GM12878 (cell line): ENCODE measurements around the gene PHAF1. TPM values are rescaled to one million over a fixed set of nuclear protein-coding genes. Genes with fewer than 3 reads are reported as not detected.
A peak's percentile ranks its signal among the peaks of the same experiment; 100 is the strongest.

Experiments used
- ATF7 ChIP-seq: fragments of 450-650 bp; IDR thresholded peaks from 2 replicates; pipeline ENCODE4 v1.6.1; 2016; ENCODE audit warnings: low read depth, mild to moderate bottlenecking
- CBFB ChIP-seq: IDR thresholded peaks from 2 replicates; pipeline ENCODE4 v1.6.1; 2016; ENCODE audit warnings: antibody characterized with exemption, low read depth
- ETV6 ChIP-seq, 2 experiments: fragments of 450-650 bp in 1 of 2; IDR thresholded peaks in 1 of 2; conservative IDR thresholded peaks in 1 of 2; 2 replicates each; pipeline ENCODE4 v1.6.1; 2014; ENCODE audit warnings: antibody characterized with exemption in 1 of 2, borderline replicate concordance in 1 of 2, low read depth in 1 of 2, mild to moderate bottlenecking in 1 of 2, moderate library complexity in 1 of 2
- EZH2 ChIP-seq: IDR thresholded peaks from 2 replicates; pipeline ENCODE4 v1.6.1; 2012; ENCODE audit warnings: low read depth, mild to moderate bottlenecking, control low read depth, inconsistent platforms, low read length, borderline replicate concordance; ENCODE audit not compliant: control insufficient read depth
- JUNB ChIP-seq: IDR thresholded peaks from 2 replicates; pipeline ENCODE4 v1.6.1; 2016; ENCODE audit warnings: antibody characterized with exemption, mild to moderate bottlenecking
- KLF5 ChIP-seq: fragments of 450-650 bp; IDR thresholded peaks from 2 replicates; pipeline ENCODE4 v1.6.1; 2014; ENCODE audit warnings: mild to moderate bottlenecking; ENCODE audit not compliant: partially characterized antibody
- LARP7 ChIP-seq: fragments of 450-650 bp; IDR thresholded peaks from 2 replicates; pipeline ENCODE4 v1.6.1; 2017; ENCODE audit warnings: mild to moderate bottlenecking
- MEF2A ChIP-seq: IDR thresholded peaks from 2 replicates; pipeline ENCODE4 v1.6.1; 2011; ENCODE audit warnings: low read depth, mild to moderate bottlenecking, low read length, moderate library complexity; ENCODE audit not compliant: insufficient read depth
- MEF2B ChIP-seq: fragments of 450-650 bp; IDR thresholded peaks from 2 replicates; pipeline ENCODE4 v1.6.1; 2018; ENCODE audit warnings: mild to moderate bottlenecking, moderate library complexity; ENCODE audit not compliant: partially characterized antibody, poor library complexity, severe bottlenecking
- MXI1 ChIP-seq: fragments of 150-350 bp; IDR thresholded peaks from 2 replicates; pipeline ENCODE4 v1.6.1; 2011; ENCODE audit warnings: low read depth, mild to moderate bottlenecking, inconsistent platforms, low read length, improper control_type of control experiment
- NBN ChIP-seq: fragments of 450-650 bp; IDR thresholded peaks from 2 replicates; pipeline ENCODE4 v1.6.1; 2016
- NR2C2 ChIP-seq: IDR thresholded peaks from 2 replicates; pipeline ENCODE4 v1.6.1; 2011; ENCODE audit warnings: borderline replicate concordance, low read depth; ENCODE audit not compliant: control insufficient read depth, insufficient read length
- PAX8 ChIP-seq: fragments of 450-650 bp; IDR thresholded peaks from 2 replicates; pipeline ENCODE4 v1.6.1; 2017; ENCODE audit warnings: mild to moderate bottlenecking, moderate library complexity
- POLR2A ChIP-seq: IDR thresholded peaks from 2 replicates; pipeline ENCODE4 v1.6.1; 2011; ENCODE audit warnings: low read depth, mild to moderate bottlenecking, low read length
- RBBP5 ChIP-seq: fragments of 200-600 bp; sonication (generic); conservative IDR thresholded peaks from 2 replicates; pipeline ENCODE4 v1.6.1; 2016
- RCOR1 ChIP-seq: conservative IDR thresholded peaks from 2 replicates; pipeline ENCODE4 v1.6.1; 2012; ENCODE audit warnings: low read depth, low read length, improper control_type of control experiment
- RFX5 ChIP-seq: IDR thresholded peaks from 2 replicates; pipeline ENCODE4 v1.6.1; 2011; ENCODE audit warnings: low read depth, low read length, improper control_type of control experiment
- SMAD1 ChIP-seq: fragments of 450-650 bp; IDR thresholded peaks from 2 replicates; pipeline ENCODE4 v1.6.1; 2018; ENCODE audit warnings: mild to moderate bottlenecking, low read depth; ENCODE audit not compliant: partially characterized antibody
- USF2 ChIP-seq: IDR thresholded peaks from 2 replicates; pipeline ENCODE4 v1.6.1; 2011; ENCODE audit warnings: low read depth, low read length, improper control_type of control experiment, borderline replicate concordance
- ZBTB40 ChIP-seq: fragments of 450-650 bp; IDR thresholded peaks from 2 replicates; pipeline ENCODE4 v1.6.1; 2016; ENCODE audit warnings: mild to moderate bottlenecking, moderate library complexity, borderline replicate concordance
- ZSCAN29 ChIP-seq: fragments of 450-650 bp; IDR thresholded peaks from 2 replicates; pipeline ENCODE4 v1.6.1; 2017; ENCODE audit warnings: mild to moderate bottlenecking, moderate library complexity
- ZZZ3 ChIP-seq: IDR thresholded peaks from 2 replicates; pipeline ENCODE4 v1.6.1; 2011; ENCODE audit warnings: low read depth; ENCODE audit not compliant: control insufficient read depth, insufficient read length
- polyA plus RNA-seq, 11 experiments: library from polyadenylated mRNA; depleted of rRNA in 4 of 11; unstranded in 6 of 11; stranded (reverse) in 5 of 11; fragments of >200 nt; fragmentation: Nextera tagmentation in 4 of 11; fragmentation: Illumina TruSeq in 1 of 11; extraction: Ambion mirVana in 4 of 11; extraction: Trizol in 1 of 11; gene quantifications; 1 replicate in 1 of 11; 2 replicates in 10 of 11; pipeline versions ENCODE4 v1.2.1 to v1.2.3, GENCODE V29; 2011 to 2016; ENCODE audit warnings: inconsistent platforms in 2 of 11, missing spikeins in 2 of 11, low read depth in 1 of 11
- total RNA-seq, 4 experiments: library from RNA; depleted of rRNA in 3 of 4; stranded (reverse); fragments of >200 nt in 3 of 4; fragmentation: Illumina TruSeq in 1 of 4; extraction: Trizol in 1 of 4; gene quantifications; 2 replicates each; pipeline versions ENCODE4 v1.2.1 to v1.2.3, GENCODE V29; 2013 to 2021
- TF ChIP-seq, protein P1 (sequence below): IDR thresholded peaks from 2 replicates; pipeline ENCODE4 v1.6.1; 2011; ENCODE audit warnings: mild to moderate bottlenecking, low read depth, low read length, moderate library complexity; ENCODE audit not compliant: insufficient replicate concordance

PHAF1 gene
- total and polyA plus RNA-seq, 10 of the 15 experiments (the other 5 are each of a cell fraction or from before 2014, with no cell fraction given) = 4.5 to 20.9 (median 14.9) TPM

GRCh38 chr16:67184995-67185650 is 75.4 kb downstream of the PHAF1 start (continued):
- no peak for TF ChIP-seq RBBP5
- no peak for TF ChIP-seq ATF7
- TF ChIP-seq KLF5 = no peak
- TF ChIP-seq LARP7 = 0 out of 2 replicates have a peak, but pooled peaks have one; percentile 24
- TF ChIP-seq USF2 = no peak
- TF ChIP-seq ZSCAN29 = no peak
- no peak for TF ChIP-seq POLR2A
- no peak for TF ChIP-seq MEF2B
- TF ChIP-seq MXI1 = peak; percentile 97
- TF ChIP-seq NBN = 0 out of 2 replicates have a peak, but pooled peaks have one; percentile 39
- TF ChIP-seq ZBTB40 = no peak
- no peak for TF ChIP-seq CBFB
- TF ChIP-seq, protein P1, sequence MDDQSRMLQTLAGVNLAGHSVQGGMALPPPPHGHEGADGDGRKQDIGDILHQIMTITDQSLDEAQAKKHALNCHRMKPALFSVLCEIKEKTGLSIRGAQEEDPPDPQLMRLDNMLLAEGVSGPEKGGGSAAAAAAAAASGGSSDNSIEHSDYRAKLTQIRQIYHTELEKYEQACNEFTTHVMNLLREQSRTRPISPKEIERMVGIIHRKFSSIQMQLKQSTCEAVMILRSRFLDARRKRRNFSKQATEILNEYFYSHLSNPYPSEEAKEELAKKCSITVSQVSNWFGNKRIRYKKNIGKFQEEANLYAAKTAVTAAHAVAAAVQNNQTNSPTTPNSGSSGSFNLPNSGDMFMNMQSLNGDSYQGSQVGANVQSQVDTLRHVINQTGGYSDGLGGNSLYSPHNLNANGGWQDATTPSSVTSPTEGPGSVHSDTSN = no peak
- peak; percentile 93 for TF ChIP-seq RCOR1
- no peak for TF ChIP-seq PAX8
- no peak for TF ChIP-seq JUNB
- TF ChIP-seq EZH2 = no peak
- no peak for TF ChIP-seq NR2C2
- no peak for TF ChIP-seq ETV6 (conservative IDR thresholded peaks at IDR 0.05 in 1 of 2, IDR thresholded peaks at IDR 0.05 in 1 of 2; ENCODE audit: borderline replicate concordance in 1 of 2, low read depth in 1 of 2)
- no peak for TF ChIP-seq RFX5
- no peak for TF ChIP-seq MEF2A
- TF ChIP-seq ZZZ3 = no peak
- no peak for TF ChIP-seq SMAD1
